CD4-positive, alpha-beta T cell treated with Interleukin-1 beta for 1 hour (primary cell): ENCODE measurements around the gene NTN3.
"Not testable (repeated sequence)": the region's sequence is repeated elsewhere in the genome, so short reads cannot be mapped to it uniquely, and the experiment has no call there.

ENCODE experiments used
- DNase-seq, 2 donors: peaks; one replicate each; pipeline ENCODE4 v3.0.0-alpha.2; 2020 to 2022

NTN3 gene

DNA sequence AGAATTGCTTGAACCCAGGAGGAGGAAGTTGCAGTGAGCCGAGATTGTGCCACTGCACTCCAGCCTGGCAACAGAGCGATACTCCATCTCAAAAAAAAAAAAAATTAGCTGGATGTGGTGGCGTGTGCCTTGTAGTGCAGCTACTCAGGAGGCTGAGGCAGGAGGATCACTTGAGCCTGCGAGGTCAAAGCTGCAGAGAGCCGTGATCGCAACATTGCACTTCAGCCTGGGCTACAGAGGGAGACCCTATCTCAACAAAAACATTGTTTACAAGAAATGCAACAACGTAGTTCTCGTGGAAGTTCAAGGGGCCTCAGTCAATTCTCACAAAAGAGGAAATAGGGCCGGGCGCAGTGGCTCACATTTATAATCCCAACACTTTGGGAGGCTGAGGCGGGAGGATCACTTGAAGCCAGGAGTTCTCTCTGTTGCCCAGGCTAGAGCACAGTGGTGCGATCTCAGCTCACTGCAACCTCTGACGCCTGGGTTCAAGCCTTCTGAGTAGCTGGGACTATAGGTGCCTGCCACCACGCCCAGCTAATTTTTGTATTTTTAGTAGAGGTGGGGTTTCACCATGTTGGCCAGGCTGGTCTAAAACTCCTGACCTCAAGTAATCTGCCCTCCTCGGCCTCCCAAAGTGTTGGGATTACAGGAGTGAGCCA lies 29.8 kb upstream of the NTN3 start:
- not testable (repeated sequence) for DNase-seq

DNA sequence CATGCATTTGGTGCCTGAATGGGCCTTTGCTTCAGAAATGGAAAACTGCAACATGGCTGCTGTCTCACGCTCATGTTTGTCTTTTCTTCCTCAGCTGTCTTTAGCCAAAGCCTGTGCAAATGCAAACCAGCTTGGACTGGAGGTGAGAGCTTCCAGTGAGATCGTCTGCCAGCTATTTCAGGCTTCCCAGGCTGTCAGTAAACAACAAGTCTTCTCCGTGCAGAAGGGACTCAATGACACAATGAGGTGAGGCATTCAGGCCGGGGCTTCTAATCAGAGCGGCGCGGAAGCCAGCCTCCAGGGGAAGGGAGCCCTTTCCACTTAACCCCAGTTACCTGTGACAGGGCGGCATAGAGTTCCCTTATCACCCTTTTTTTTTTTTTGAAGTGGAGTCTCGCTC lies 27.5 kb upstream of the NTN3 start:
- no peak for DNase-seq

DNA sequence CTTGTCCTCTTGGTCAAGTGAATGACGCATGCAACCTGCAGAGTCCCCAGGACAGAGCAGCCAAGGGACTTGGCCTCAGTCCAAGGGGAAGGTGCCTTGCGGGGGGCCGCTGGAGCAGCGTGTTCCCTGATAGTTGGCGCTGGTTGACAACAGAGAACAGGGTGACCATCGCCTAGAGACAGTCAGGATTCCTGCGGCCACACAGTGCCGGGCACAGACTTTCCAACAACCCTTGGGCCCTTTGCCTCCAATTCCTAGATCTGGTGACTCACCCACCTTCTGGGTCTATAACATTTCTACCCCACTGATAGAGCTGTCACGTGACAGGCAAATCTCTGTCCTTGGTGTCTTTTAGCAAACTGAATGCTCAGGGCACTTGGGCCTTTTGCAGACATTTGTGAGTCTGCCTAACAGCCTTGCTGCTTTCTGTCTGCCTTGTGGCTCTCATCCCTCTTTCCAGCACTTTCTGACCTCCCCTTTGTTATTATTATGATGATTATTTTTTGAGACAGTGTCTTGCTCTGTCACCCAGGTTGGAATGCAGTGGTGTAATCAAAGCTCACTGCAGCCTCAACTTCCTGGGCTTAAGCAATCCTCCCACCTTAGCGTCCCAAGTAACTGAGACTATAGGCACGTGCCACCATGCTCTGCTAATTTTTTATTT lies 23.0 kb upstream of the NTN3 start:
- DNase-seq = no peak

DNA sequence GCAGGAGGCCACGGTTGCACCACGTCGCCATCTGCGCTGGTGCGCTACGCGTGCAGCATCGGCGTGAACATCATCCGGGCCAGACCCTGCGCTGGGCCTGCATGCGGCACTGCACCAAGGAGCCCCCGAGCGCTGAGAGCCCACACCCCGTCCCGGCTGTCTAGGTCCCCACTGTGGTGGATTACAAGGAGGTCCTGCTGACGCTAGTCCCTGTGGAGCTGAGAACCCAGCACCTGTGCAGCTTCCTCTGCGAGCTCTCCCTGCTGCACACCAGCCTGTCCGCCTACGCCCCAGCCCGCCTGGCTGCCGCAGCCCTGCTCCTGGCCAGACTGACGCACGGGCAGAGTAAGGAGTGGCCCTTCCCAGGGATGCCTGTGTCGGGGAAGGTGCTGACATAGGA lies 22.0 kb upstream of the NTN3 start:
- DNase-seq = no peak

DNA sequence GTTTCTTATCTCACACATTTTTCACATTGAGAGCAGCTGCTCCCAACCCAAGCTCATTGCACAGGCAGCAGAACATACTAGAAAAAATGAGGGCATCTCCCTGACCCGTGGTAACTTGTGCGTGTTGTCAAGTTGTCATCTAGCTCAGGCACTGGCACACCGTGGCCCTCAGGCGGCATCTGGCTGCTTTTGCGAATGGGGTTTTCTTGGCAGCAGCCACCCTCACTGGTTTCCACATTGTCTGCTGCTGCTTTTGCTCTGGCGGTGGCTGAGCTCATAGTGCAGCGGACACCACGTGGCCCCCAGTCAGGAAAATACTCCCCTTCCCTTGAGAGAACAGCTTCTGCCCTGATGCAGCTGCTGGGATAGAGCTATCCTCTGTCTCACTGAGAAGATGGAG lies 20.6 kb upstream of the NTN3 start:
- no peak for DNase-seq

DNA sequence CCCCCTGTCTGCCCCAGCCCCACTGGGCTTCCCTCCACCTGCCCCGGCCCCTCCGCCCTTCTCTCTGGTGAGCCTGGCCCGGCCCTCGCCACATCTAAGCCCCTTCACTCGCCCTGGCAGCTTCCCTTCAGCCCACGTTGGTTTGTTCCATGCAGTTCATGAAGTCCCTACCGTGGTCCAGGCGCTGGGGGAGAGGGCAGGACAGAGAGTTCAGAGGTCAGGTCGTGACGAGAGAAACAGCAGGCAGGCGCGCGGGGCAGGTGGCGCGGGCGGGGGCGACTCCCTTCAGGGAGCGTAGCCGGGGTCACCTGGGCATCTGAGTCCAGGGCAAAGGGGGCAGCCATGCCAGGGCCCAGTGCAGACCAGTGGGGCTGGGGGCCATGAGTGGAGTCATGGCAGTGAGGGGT lies 20.1 kb upstream of the NTN3 start:
- DNase-seq = no peak

DNA sequence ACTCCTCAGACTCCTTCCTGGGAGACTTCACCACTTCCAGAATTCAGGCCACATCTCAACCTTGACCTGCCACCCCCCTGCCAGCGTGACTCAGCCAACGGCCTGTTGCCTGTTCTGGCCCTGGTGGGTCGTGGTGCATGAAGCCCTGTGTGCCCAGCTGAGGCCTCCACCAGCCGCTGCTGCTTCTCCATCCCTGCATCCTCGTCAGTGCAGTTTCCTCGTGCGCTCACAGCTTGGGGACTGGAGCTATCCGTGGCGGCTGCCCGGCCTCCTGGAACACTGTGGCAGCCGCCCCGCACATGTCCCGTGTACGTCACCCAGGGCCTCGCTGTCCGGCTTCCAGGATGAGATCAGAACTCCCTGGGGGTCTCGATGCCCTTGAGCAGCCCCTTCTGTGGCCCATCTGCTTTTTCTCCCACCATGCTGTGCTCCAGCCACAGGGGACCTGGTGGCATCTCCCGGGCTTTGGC lies 19.2 kb upstream of the NTN3 start:
- DNase-seq = no peak

DNA sequence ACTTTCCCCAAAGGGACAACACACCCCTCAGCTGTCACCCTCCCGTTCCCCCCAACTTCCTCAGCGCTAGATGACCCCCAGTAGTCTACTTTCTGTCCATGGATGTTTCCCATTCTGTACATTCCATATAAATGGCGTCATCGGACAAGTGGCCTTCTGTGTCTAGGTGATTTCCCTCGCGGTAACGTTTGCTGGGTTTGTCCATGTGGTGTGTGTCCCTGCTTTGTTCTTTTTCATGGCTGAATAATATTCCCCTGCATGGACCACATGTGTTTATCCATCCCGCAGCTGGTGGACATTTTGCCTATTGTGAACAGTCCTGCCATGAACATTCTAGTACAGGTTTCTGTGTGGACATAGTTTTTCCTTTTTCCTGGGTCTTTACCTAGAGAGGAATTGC lies 18.4 kb upstream of the NTN3 start:
- DNase-seq = no peak

DNA sequence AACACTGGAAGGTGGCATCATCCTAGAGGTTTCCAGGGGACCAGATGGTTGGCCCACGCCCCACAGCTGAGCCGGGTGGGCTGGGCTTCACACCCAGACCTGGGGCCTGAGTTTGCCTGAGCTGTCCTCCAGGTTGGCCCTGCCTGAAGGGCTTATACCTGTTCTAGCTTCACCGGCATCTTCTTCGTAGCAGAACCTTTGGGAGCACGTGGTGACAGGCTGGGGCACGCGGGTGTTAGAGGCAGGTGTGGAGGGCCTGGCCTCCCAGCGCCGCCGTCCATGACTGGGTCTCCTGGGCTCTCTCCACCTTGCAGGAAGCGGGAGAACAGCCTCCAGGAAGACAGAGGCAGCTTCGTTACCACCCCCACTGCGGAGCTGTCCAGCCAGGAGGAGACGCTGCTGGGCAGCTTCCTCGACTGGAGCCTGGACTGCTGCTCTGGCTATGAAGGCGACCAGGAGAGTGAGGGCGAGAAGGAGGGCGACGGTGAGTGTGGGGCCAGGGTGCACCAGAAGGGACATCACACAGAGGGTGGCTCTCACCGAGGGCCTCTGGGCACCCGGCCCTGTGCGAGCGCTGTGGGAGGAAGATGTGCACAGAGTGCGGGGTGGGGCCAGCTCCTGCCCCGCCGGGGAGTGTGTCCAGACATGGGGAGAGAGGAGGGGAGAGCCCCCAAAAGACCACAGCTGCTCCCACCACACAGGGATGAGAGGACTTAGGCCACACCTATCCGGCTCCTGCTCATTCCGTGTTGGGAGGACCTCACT lies 15.8 kb upstream of the NTN3 start:
- no peak for DNase-seq

DNA sequence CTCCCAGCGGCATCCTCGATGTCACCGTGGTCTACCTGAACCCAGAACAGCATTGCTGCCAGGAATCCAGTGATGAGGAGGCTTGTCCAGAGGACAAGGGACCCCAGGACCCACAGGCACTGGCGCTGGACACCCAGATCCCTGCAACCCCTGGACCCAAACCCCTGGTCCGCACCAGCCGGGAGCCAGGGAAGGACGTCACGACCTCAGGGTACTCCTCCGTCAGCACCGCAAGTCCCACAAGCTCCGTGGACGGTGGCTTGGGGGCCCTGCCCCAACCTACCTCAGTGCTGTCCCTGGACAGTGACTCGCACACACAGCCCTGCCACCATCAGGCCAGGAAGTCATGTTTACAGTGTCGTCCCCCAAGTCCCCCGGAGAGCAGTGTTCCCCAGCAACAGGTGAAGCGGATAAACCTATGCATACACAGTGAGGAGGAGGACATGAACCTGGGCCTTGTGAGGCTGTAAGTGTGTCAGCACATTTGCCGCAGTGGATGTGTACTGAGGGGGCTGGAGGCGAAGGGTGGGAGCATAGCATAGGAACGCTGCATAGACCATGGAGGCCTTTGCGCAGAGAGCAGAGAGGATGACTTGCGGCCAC lies 14.4 kb upstream of the NTN3 start:
- DNase-seq = no peak

DNA sequence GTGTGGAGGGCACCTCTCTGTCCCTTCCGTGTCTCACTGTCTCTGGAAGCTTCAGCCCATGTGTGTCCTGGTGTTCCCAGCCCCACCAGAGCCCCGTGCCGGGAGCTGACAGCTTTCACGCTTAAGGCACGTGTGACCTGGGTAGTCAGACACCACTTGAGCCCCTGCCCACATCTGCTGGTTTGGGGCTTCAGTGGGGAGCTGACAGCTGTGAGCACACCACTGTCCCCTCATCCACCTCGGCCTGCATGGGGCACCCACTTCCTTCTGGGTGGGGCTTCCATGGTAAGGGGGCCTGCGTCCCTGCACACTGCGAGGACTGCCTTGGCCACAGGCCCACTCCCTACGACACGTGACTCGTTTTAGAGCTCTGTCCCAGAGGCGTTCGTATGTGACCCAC lies 13.8 kb upstream of the NTN3 start:
- no peak for DNase-seq

DNA sequence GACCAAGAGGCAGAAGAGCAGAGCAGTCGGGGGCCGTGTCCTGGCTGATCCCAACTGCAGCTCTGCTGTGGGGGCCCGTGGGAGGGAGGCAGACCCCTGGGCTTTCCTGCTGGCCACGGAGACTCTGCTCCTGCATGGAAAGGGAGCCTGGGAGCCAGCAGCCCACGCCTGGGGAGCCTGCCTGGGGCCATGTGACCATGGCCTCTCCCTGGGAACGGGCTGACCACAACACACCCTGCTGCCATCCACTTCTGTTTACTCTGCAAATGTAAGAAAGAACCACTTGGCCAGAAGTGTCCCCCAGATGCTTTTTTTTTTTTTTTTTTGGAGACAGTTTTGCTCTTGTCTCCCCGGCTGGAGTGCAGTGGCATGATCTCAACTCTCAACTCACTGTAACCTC lies 13.2 kb upstream of the NTN3 start:
- no peak for DNase-seq

DNA sequence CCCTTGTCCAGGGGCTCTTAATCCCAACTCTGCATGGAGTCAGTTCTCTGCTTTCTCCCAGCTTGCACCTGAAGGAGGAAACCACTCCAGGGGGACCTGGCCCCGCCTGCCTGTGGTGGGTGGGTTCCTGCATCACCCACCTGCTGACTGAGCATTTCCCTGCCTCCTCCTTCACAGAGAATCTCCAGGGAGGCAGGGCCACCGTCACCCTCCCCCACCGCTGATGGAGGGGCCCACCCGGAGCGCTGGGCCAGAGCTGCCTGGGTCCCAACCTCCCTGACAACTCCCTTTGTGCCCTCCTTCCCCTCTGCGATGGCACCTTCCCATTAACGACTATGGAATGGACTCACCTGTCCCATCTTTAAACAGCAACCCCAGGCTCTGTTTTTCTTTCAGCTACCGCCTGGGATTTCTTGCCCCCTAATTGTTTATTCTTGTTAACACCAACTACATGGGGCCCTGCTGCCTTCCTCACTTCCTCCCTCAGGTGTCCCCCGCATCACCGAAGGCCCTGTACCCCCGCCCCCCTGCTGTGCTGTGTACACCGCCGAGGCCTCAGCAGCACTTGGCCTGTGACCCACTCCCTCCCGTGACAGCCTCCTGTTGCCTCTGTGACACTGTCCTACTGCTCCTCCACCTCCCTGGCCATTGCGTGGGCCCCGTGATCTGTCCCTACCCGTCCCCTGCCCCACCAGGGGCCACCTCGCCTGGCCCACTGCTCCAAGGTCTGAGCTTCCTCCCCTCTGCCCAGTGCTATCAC lies 12.0 kb upstream of the NTN3 start:
- no peak for DNase-seq

DNA sequence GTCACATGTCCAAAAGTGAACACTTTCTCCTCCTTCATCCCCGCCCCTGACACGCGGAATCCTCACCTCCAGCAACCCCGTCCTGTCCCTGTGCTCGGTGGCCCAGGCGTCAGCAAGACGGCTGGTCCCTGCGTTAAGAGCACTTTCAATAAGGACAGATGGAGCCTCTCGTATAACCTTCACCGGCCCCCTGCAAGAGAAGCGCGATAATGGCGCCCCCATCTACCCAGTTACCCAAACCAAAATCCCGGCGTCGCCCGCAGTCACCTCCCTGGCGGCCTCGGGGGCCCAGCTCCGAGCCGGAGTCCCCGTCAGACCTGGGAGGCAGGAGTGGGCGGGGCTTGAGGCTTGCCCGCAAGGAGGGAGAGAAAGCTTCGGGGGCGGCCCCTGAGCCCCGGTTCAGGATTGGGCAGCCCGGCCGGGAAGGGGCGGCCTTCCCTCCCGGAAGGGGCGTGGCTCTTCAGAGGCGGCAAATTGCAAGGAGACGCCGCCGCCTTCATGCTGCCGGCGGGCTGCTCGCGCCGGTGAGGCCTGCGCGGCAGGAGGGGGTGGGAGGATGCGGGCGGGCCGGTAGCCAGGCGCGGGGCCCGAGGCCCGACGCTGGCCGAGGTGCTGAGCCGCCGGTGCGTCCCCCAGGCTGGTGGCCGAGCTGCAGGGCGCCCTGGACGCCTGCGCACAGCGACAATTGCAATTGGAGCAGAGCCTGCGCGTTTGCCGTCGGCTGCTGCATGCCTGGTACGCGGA lies 11.3 kb upstream of the NTN3 start, which contains the start of gene TEDC2:
Gene TEDC2, plus strand, starts transcription at position 463 of the 744 bp plus-strand sequence. Its CDS starts 36 bp downstream, at position 499.
- DNase-seq = peak; percentile 97

DNA sequence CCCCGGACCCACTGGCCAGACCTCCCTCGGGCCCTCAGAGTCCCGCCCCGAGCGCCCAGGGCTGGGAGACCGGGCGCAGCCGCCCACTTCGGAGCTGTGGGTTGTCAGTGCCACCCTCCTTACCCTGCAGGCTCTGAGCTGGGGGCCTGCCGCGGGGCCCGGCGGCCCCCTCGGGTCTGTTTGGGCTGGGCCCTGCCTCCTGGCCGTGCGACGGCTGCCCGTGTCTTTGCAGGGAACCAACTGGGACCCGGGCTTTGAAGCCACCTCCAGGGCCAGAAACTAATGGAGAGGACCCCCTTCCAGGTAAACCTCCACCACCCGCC lies 10.7 kb upstream of the NTN3 start:
- no peak for DNase-seq

DNA sequence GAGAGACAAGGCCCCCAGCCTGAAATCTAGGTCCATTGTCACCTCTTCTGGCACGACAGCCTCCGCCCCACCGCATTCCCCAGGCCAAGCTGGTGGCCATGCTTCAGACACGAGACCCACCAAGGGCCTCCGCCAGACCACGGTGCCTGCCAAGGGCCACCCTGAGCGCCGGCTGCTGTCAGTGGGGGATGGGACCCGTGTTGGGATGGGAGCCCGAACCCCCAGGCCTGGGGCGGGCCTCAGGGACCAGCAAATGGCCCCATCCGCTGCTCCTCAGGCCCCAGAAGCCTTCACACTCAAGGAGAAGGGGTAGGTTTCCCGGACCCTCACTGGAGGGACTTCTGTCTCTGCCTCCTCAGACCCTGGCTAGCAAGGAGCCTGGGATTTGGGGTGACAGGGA lies 10.2 kb upstream of the NTN3 start:
- DNase-seq = no peak

DNA sequence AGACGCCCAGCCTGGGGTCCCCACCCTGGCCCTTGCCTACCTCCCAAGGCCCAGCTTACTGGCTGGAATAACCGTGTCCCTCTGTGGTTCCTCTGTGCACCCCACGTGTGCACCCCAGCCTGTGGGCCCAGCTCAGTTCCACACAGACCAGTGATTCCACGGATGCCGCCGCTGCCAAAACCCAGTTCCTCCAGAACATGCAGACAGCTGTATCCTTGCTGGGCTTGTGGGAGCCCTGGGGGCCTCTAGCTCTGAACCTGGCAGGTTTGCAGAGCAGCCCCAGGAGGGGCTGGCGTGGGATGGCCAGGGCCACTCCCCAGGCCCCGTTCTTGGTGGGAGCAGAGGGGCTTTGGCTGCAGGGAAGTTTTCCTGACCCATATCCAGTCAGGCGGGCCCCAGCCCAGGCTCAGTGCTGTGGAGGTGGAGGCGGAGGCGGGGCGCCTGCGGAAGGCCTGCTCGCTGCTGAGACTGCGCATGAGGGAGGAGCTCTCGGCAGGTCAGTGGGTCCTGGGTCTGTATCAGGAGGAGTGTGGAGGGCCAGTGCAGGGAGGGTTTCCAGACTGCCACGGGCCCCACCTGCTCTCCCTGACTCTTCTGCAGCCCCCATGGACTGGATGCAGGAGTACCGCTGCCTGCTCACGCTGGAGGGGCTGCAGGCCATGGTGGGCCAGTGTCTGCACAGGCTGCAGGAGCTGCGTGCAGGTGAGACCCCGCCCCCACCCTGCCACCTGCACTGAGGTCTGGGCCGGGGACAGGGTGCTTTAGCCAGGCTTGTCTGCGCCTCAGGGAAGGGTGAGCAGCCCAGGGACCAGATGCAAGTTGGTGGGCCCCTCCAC lies 8.8 kb upstream of the NTN3 start:
- DNase-seq = no peak

DNA sequence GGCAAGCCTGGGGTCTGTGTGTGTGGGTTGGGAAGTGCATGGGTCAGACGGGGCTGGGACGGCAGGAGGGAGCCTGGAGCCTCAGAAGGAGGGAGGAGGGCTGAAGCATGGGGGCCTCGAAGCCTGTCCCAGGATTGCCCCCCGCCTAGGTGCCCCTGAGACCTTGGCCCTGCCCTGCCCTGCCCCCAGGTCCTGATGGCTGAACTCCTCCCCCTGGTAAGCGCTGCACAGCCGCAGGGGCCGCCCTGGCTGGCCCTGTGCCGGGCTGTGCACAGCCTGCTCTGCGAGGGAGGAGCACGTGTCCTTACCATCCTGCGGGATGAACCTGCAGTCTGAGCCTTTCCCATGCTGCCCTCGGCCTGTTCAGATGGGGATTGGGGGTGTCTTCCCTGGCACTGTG lies 6.8 kb upstream of the NTN3 start:
- DNase-seq = no peak

DNA sequence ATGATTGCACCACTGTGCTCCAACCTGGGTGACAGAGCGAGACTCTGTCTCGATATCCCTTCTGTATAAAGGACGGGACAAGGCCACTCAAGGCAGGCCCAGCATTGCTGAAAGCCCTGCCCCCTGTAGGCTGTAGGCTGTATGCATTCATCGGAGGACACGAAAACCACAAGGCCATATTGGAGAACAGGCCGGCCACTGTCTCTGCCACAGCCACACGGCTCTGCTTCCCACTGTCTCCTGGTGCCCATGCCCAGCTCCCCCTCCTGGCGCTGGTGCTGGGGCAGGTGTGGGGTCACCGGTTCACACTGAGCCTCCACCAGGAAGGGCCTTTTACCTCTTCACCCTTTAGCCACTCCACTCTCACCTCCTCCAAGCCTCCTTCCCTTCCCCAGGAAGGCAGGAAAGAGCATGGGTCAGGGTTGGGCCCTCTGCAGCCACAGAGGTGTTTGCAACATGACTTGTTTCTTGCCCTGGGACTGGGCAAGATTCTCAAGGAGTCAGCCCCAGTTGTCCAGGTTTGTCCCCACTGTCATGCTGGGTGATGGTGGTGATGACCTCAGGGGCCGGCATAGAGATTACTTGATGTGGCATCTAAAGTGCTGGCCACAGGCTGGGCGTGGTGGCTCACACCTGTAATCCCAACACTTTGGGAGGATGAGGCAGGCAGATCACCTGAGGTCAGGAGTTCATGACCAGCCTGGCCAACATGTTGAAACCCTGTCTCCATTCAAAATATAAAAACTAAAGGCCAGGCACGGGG lies 5.3 kb upstream of the NTN3 start:
- no peak for DNase-seq
